ENCODE measurements around the gene TADA2B. TPM values are rescaled to one million over a fixed set of nuclear protein-coding genes. Genes with fewer than 3 reads are reported as not detected.
A peak's percentile ranks its signal among the peaks of the same experiment; 100 is the strongest.

Gene TADA2B
- total RNA-seq, 2 donors from 2014 or later: 17.3 to 17.5 TPM

DNA sequence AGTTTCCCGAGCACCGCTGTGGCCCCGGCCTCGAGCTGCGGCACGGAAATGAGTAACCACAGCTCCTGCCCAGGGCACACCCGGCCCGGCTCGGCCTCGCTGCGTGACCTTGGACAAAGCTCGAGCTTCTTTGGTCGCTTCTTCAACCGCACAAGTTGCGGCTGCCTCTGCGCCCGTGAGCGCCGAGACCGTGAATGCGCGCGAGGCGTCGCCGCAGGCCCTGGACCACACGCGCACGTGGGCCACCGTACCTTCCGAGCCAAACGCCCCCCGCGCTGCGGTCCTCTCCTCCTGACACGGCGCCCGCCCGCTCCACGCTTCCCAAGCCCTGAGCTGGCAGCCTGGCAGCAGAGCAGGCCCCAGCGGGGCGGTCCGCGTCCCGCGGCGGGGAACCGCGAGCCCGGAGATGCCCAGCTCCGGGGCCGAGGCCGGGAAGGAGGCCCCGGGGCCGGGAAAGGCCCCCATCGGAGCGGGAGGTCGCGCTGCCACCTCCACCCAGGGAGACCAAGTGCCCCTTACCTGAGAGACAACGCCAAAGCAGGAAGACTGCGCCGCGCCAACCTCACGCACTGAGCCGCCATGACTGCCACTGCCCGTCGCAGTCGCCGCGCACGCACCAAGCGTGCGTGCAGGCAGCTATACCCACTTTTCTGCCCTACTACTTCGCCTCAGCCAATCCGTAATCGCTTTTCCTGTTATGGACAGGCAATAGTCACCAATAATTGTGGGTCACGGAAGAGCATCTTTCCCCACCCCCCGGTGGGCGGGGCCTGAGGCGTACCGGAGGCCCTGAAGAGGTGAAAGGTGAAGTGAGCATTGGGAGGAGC is 24.5 kb downstream of the TADA2B start, which contains the start of gene GRPEL1:
GRPEL1 (minus strand) TSS at position 613 of the 827 bp plus-strand sequence; CDS start at position 581, 32 bp downstream.
- Mint-ChIP-seq H3K4me3 (peak within 1 kb of the TSS; percentile 71), H3K27me3 (ENCODE audit: insufficient read depth) (peaks cover 25% of the 10 kb centered on the region), H3K9me3 (no peaks in the 10 kb centered on the region), H3K4me1 (peaks cover 8% of the 10 kb centered on the region), H3K27ac (peak within 1 kb of the TSS; percentile 74), H3K36me3 (ENCODE audit: low read depth) (peaks cover 22% of the 10 kb centered on the region)
- TF ChIP-seq, protein P1, sequence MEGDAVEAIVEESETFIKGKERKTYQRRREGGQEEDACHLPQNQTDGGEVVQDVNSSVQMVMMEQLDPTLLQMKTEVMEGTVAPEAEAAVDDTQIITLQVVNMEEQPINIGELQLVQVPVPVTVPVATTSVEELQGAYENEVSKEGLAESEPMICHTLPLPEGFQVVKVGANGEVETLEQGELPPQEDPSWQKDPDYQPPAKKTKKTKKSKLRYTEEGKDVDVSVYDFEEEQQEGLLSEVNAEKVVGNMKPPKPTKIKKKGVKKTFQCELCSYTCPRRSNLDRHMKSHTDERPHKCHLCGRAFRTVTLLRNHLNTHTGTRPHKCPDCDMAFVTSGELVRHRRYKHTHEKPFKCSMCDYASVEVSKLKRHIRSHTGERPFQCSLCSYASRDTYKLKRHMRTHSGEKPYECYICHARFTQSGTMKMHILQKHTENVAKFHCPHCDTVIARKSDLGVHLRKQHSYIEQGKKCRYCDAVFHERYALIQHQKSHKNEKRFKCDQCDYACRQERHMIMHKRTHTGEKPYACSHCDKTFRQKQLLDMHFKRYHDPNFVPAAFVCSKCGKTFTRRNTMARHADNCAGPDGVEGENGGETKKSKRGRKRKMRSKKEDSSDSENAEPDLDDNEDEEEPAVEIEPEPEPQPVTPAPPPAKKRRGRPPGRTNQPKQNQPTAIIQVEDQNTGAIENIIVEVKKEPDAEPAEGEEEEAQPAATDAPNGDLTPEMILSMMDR (conservative IDR thresholded peaks at IDR 0.05): no peak
- H3K4me3 ChIP-seq (ENCODE audit: low read length): peak within 1 kb of the TSS; percentile 91
- no peaks in the 10 kb centered on the region for H3K9me3 ChIP-seq (ENCODE audit: control insufficient read depth, low read length)
- H3K4me1 ChIP-seq (ENCODE audit: control insufficient read depth, insufficient read depth, low read length): no peaks in the 10 kb centered on the region
- peak; percentile 100 for DNase-seq
- 0% methylated on average over 60 to 81 of the region's 81 CpGs for WGBS, 2 experiments (ENCODE audit: insufficient coverage in 1 of 2, insufficient read length in 1 of 2)
- peaks cover 22% of the 10 kb centered on the region for H3K27me3 ChIP-seq (ENCODE audit: control insufficient read depth, insufficient read depth, low read length, poor library complexity, severe bottlenecking)
- peak within 1 kb of the TSS; percentile 32 for H3K27ac ChIP-seq (ENCODE audit: low read depth, low read length)
- H3K9ac ChIP-seq (ENCODE audit: extremely low read depth, low read length, poor library complexity, severe bottlenecking): peak within 1 kb of the TSS; percentile 55
- peaks cover 25% of the 10 kb centered on the region for H3K36me3 ChIP-seq (ENCODE audit: control insufficient read depth, insufficient read depth, low read length)

DNA sequence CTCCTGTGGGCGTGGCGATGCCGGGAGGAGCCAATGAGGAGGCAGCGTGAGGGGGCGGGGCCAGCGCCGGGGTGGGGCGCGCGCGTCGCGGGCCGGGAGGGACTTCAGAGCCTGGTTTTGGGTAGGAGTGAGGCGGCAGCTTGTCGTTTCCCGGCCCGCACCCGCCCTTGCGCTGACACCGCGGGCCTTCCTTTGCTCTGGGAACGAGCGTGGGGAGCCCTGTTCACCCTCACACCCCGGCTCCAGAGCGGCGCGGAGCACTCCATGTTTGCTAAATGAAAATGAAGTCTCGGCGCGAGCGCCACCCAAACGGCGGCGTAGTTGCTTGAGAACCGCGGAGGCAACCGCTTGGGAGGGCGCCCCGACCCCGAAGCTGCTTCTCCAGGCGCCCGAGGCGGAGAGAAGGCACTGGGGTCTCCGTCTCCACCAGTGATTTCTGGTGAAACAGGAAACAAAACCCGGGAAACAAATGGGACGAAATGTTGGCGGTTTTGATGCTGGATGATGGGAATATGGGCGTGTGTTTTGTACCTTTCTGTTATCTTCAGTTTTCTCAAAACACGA is 25.2 kb downstream of the TADA2B start:
- peak overlapping the region; percentile 74 for H3K27ac Mint-ChIP-seq
- H3K9ac ChIP-seq (ENCODE audit: extremely low read depth, low read length, poor library complexity, severe bottlenecking): peak overlapping the region; percentile 34

DNA sequence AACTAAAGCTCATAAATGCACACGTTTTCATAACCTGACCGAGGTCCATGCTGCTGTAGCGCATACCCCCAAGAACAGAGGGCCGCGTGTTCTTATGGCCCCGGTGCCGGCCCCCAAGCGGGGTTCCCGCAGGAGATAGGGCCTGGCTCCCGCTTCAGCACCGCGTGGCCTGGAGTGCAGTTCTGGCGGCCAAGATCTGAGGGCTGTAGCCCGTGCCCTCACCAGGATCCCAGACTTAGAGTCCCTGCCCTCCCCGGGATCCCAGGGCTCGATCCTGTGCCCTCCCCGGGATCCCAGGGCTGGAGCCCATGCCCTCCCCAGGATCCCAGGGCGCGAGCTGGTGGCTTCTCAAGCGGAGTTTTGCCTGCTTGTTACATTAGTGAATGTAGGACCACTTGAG is 25.7 kb downstream of the TADA2B start:
- peak overlapping the region; percentile 74 for H3K27ac Mint-ChIP-seq

More for the DNA sequence above, 25.2 kb downstream of the TADA2B start:
- Histone ChIP-seq H3K27me3 (ENCODE audit: control insufficient read depth, insufficient read depth, low read length, poor library complexity, severe bottlenecking) (peaks cover 22% of the 10 kb centered on the region), H3K9me3 (ENCODE audit: control insufficient read depth, low read length) (no peaks in the 10 kb centered on the region), H3K27ac (ENCODE audit: low read depth, low read length) (no peak overlapping the region), H3K4me1 (ENCODE audit: control insufficient read depth, insufficient read depth, low read length) (no peaks in the 10 kb centered on the region), H3K36me3 (ENCODE audit: control insufficient read depth, insufficient read depth, low read length) (peaks cover 19% of the 10 kb centered on the region), H3K4me3 (ENCODE audit: low read length) (peak overlapping the region; percentile 91)
- DNase-seq: no peak
- Mint-ChIP-seq H3K27me3 (ENCODE audit: insufficient read depth) (peaks cover 25% of the 10 kb centered on the region), H3K4me1 (peaks cover 8% of the 10 kb centered on the region), H3K9me3 (no peaks in the 10 kb centered on the region), H3K36me3 (ENCODE audit: low read depth) (peaks cover 15% of the 10 kb centered on the region), H3K4me3 (peak overlapping the region; percentile 71)
- TF ChIP-seq, protein P1 (conservative IDR thresholded peaks at IDR 0.05): no peak
- WGBS, 2 experiments (ENCODE audit: insufficient coverage in 1 of 2, insufficient read length in 1 of 2): 0 to 1% methylated on average over 20 to 49 of the region's 50 CpGs

More for the DNA sequence above, 25.7 kb downstream of the TADA2B start:
- H3K36me3 Mint-ChIP-seq (ENCODE audit: low read depth): peaks cover 10% of the 10 kb centered on the region
- H3K4me3 Mint-ChIP-seq: peak overlapping the region; percentile 71
- Histone ChIP-seq H3K9me3 (ENCODE audit: control insufficient read depth, low read length) (no peaks in the 10 kb centered on the region), H3K4me3 (ENCODE audit: low read length) (peak overlapping the region; percentile 91), H3K27ac (ENCODE audit: low read depth, low read length) (no peak overlapping the region), H3K36me3 (ENCODE audit: control insufficient read depth, insufficient read depth, low read length) (peaks cover 13% of the 10 kb centered on the region), H3K4me1 (ENCODE audit: control insufficient read depth, insufficient read depth, low read length) (no peaks in the 10 kb centered on the region), H3K9ac (ENCODE audit: extremely low read depth, low read length, poor library complexity, severe bottlenecking) (no peak overlapping the region), H3K27me3 (ENCODE audit: control insufficient read depth, insufficient read depth, low read length, poor library complexity, severe bottlenecking) (peaks cover 22% of the 10 kb centered on the region)
- peaks cover 8% of the 10 kb centered on the region for H3K4me1 Mint-ChIP-seq
- WGBS, 2 experiments (ENCODE audit: insufficient coverage in 1 of 2, insufficient read length in 1 of 2): 8 to 18% methylated on average over 6 to 20 of the region's 20 CpGs
- DNase-seq: peak; percentile 82
- H3K27me3 Mint-ChIP-seq (ENCODE audit: insufficient read depth): peaks cover 26% of the 10 kb centered on the region
- no peaks in the 10 kb centered on the region for H3K9me3 Mint-ChIP-seq
- TF ChIP-seq, protein P1 (conservative IDR thresholded peaks at IDR 0.05): no peak
